ENCODE results near the gene SMIM30. TPM values are rescaled to one million over a fixed set of nuclear protein-coding genes. Genes with fewer than 3 reads are reported as not detected.

The SMIM30 gene
- total and polyA plus RNA-seq, 10 of the 15 experiments (the other 5 are each of a cell fraction or from before 2014, with no cell fraction given) = 42.2 to 258 (median 96.9) TPM

DNA sequence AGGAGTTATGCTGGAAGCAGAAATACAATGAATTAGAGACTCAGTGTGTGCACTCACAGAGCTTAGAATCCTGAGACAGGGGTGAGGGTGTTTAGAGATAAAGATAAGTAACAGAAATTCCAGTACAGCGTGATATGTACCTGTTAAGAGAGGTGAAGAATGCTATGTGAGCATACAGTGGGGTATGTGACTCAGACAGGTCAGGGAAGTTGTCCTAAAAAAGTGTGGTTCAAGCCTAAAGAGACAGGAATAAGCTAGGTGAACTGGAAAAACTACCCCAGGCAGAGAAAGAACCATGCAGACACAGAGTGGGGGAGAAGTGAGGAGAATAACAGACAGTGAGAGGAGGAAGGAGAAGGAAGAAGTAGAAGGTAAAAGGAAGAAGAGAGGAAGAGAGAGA lies 8.6 kb downstream of the SMIM30 start:
- no peak for FAIRE-seq
- no peak for DNase-seq (ENCODE audit: low read depth, low spot score)
- POLR2A ChIA-PET = no interaction called here
- Histone ChIP-seq H2AFZ (ENCODE audit: control insufficient read depth, low read depth, low read length) (no peak overlapping the region), H3K36me3 (ENCODE audit: control insufficient read depth in 2 of 2, insufficient read depth in 2 of 2, low read length in 1 of 2) (no peaks in the 10 kb centered on the region; a peak in 1 of 4 replicates), H3K9me3 (replicated peaks; ENCODE audit: control insufficient read depth, insufficient read depth, low read length) (no peaks in the 10 kb centered on the region), H3K27ac (ENCODE audit: control insufficient read depth, insufficient read depth) (no peak overlapping the region), H4K20me1 (ENCODE audit: control insufficient read depth, insufficient read depth) (no peaks in the 10 kb centered on the region), H3K79me2 (ENCODE audit: control insufficient read depth, insufficient read depth, low read length) (no peaks in the 10 kb centered on the region), H3K4me2 (ENCODE audit: control insufficient read depth, insufficient read depth) (no peak overlapping the region), H3K27me3 (replicated peaks in 1 of 2; ENCODE audit: control insufficient read depth in 2 of 2, insufficient read depth in 2 of 2, low read length in 1 of 2) (no peaks in the 10 kb centered on the region), H3K4me3 (no peak overlapping the region), H3K4me1 (ENCODE audit: control insufficient read depth, insufficient read depth, low read length) (peaks cover 3% of the 10 kb centered on the region; the same call in 1 of the 2 replicates), H3K9ac (ENCODE audit: control insufficient read depth, insufficient read depth, low read length) (no peak overlapping the region)
- no peak for ATAC-seq
- intact Hi-C loops (cut with micrococcal nuclease; ENCODE audit: unreplicated experiment) (loop anchor here (10.0 kb wide), 2 partner anchors 175 to 655 kb away; partner anchors contain the start of gene IFRD1), in situ Hi-C loops (cut with MboI) (no loop called here)
- WGBS (ENCODE audit: insufficient coverage, insufficient replicate concordance, low lambda C conversion rate, missing lambda C conversion rate) = 59% methylated on average over 1 of the region's 1 CpG
- TF ChIP-seq TCF3 (IDR thresholded peaks at IDR 0.05; ENCODE audit: borderline replicate concordance, insufficient read depth, low read depth, low read length) = no peak
- TF ChIP-seq ZNF622 (IDR thresholded peaks at IDR 0.05) = no peak
- no peak for TF ChIP-seq NFXL1 (IDR thresholded peaks at IDR 0.05; ENCODE audit: borderline replicate concordance)
- TF ChIP-seq, protein P1, sequence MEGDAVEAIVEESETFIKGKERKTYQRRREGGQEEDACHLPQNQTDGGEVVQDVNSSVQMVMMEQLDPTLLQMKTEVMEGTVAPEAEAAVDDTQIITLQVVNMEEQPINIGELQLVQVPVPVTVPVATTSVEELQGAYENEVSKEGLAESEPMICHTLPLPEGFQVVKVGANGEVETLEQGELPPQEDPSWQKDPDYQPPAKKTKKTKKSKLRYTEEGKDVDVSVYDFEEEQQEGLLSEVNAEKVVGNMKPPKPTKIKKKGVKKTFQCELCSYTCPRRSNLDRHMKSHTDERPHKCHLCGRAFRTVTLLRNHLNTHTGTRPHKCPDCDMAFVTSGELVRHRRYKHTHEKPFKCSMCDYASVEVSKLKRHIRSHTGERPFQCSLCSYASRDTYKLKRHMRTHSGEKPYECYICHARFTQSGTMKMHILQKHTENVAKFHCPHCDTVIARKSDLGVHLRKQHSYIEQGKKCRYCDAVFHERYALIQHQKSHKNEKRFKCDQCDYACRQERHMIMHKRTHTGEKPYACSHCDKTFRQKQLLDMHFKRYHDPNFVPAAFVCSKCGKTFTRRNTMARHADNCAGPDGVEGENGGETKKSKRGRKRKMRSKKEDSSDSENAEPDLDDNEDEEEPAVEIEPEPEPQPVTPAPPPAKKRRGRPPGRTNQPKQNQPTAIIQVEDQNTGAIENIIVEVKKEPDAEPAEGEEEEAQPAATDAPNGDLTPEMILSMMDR (IDR thresholded peaks at IDR 0.05 in 2 of 3, conservative IDR thresholded peaks at IDR 0.05 in 1 of 3; ENCODE audit: control insufficient read depth in 2 of 3, extremely low read depth in 1 of 3, insufficient read depth in 1 of 3, low read depth in 3 of 3, low read length in 3 of 3) = no peak
- TF ChIP-seq, protein P2, sequence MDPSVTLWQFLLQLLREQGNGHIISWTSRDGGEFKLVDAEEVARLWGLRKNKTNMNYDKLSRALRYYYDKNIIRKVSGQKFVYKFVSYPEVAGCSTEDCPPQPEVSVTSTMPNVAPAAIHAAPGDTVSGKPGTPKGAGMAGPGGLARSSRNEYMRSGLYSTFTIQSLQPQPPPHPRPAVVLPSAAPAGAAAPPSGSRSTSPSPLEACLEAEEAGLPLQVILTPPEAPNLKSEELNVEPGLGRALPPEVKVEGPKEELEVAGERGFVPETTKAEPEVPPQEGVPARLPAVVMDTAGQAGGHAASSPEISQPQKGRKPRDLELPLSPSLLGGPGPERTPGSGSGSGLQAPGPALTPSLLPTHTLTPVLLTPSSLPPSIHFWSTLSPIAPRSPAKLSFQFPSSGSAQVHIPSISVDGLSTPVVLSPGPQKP (IDR thresholded peaks at IDR 0.05; ENCODE audit: low read depth, low read length) = no peak
- no peak for TF ChIP-seq WRNIP1 (IDR thresholded peaks at IDR 0.05; ENCODE audit: borderline replicate concordance, low read depth, low read length)
- no peak for TF ChIP-seq ZSCAN29 (IDR thresholded peaks at IDR 0.05)
- no TSS peak for BruUV-seq (replicated peaks)
- SMC1A ChIA-PET (ENCODE audit: uncharacterized antibody, unreplicated experiment) = no interaction called here
- RAD21 ChIA-PET (ENCODE audit: unreplicated experiment) = no interaction called here
- CTCF ChIA-PET = no interaction called here
